GM18867 (cell line): ENCODE measurements around the gene INPP5K.

Source experiments
- ATAC-seq: cut with Tn5 transposase; IDR thresholded peaks from one replicate; pipeline ENCODE4 v1.9.1; 2021; ENCODE audit warnings: mild to moderate bottlenecking, moderate library complexity; ENCODE audit not compliant: unreplicated experiment

The INPP5K gene

GRCh38 chr17:1486802-1487695 is 29.4 kb downstream of the INPP5K start:
- no peak for ATAC-seq

GRCh38 chr17:1485423-1486376 is 30.7 kb downstream of the INPP5K start:
- ATAC-seq: no peak

GRCh38 chr17:1484676-1485422 is 31.6 kb downstream of the INPP5K start:
- no peak for ATAC-seq

GRCh38 chr17:1484060-1484535 is 32.3 kb downstream of the INPP5K start:
- ATAC-seq: no peak

- no peak for ATAC-seq
These were observed 33.7 kb downstream of the INPP5K start for GRCh38 chr17:1482680-1483079.

- ATAC-seq: no peak
These were observed 34.7 kb downstream of the INPP5K start for GRCh38 chr17:1481736-1482135.

- ATAC-seq: no peak
These were observed 35.5 kb downstream of the INPP5K start for GRCh38 chr17:1480747-1481465.

- ATAC-seq: no peak
These were observed 38.0 kb downstream of the INPP5K start for GRCh38 chr17:1478418-1478817.

GRCh38 chr17:1475321-1475854 is 41.0 kb downstream of the INPP5K start:
- ATAC-seq: no peak

- peak; percentile 42 for ATAC-seq
These were observed 41.8 kb downstream of the INPP5K start for GRCh38 chr17:1474402-1475189.

- ATAC-seq: no peak
These were observed 42.6 kb downstream of the INPP5K start for GRCh38 chr17:1473841-1474240.

GRCh38 chr17:1473170-1473569 is 43.2 kb downstream of the INPP5K start:
- no peak for ATAC-seq

GRCh38 chr17:1471911-1472821 is 44.2 kb downstream of the INPP5K start:
- ATAC-seq: no peak

- no peak for ATAC-seq
These were observed 44.9 kb downstream of the INPP5K start for GRCh38 chr17:1471490-1471889.

GRCh38 chr17:1470755-1471462 is 45.5 kb downstream of the INPP5K start:
- no peak for ATAC-seq

- ATAC-seq: no peak
These were observed 46.2 kb downstream of the INPP5K start for GRCh38 chr17:1470071-1470754.
